ENCODE measurements around the gene TMEM121B.
A peak's percentile ranks its signal among the peaks of the same experiment; 100 is the strongest.

TMEM121B gene

GRCh38 chr22:17137861-17138425 lies 16.8 kb upstream of the TMEM121B start:
- no peak for DNase-seq

GRCh38 chr22:17137170-17137569 lies 16.0 kb upstream of the TMEM121B start:
- no peak for DNase-seq

- no peak for DNase-seq
These were observed 14.1 kb upstream of the TMEM121B start for GRCh38 chr22:17135153-17135760.

- no peak for DNase-seq
These were observed 12.0 kb upstream of the TMEM121B start for GRCh38 chr22:17133137-17133536.

DNA sequence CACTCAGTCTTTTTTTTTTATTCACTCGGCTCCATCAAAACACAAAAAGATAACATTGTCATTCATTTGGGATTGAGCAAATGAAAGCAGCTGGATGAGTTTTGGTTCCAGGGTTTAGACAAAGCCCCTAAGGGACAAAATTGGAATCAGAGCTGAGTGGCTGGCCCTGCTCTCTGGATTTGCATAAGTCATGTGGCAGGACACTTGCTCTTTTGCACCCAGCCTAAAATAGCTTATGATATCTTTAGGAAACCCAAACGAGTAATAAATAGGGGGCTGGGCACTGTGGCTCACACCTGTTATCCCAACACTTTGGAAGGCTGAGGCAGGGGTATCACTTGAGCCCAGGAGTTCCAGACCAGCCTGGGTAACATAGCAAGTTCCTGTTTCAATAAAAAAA lies 11.0 kb upstream of the TMEM121B start:
- DNase-seq, result no peak

- peak in 1 of 4 experiments; percentile 45 for DNase-seq
These were observed 10.5 kb upstream of the TMEM121B start for GRCh38 chr22:17131686-17132085.

- peak in 1 of 4 experiments; percentile 66 for DNase-seq
These were observed 9.0 kb upstream of the TMEM121B start for GRCh38 chr22:17130199-17130598.

GRCh38 chr22:17120711-17121232 lies 388 bp downstream of the TMEM121B start:
- peak in 3 of 4 experiments; percentile 49 to 76 (median 67) for DNase-seq

- peak; percentile 53 to 79 (median 65) for DNase-seq
These were observed 879 bp downstream of the TMEM121B start for GRCh38 chr22:17120281-17120680.

DNA sequence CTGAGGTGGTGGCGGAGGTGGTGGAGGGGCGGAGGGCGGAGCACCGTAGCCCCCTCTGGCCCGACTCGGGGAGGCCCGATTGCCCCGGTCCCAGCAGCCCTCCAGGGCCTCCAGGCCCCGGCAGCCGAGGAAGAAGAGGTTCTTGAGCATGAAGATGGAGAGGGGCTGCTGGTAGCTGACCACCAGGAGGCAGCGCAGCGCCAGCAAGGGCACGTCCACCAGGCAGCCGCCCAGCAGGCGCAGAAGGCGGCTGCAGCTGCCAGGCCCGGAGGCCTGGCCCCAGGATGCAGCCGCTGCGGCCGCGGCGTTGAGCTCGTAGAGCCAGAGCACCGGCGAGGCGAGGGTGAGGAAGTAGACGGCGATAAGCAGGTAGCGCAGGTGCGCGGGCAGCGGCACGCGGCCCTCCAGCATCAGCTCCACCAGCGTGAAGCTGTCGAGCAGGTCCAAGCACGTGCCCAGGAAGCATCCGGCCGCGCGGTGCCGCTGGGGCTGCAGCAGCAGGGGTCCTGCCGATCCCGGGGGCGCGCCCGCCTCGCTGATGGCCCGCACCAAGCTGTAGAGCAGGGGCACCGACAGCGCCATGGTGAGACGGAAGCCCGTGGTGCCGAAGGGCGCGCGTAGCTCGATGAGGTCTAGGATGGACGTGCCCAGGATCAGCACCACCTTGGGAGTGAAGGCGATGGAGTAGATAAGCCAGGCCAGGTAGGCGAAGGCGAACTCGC lies 1.5 kb downstream of the TMEM121B start:
- peak; percentile 76 to 90 (median 83) for DNase-seq

DNA sequence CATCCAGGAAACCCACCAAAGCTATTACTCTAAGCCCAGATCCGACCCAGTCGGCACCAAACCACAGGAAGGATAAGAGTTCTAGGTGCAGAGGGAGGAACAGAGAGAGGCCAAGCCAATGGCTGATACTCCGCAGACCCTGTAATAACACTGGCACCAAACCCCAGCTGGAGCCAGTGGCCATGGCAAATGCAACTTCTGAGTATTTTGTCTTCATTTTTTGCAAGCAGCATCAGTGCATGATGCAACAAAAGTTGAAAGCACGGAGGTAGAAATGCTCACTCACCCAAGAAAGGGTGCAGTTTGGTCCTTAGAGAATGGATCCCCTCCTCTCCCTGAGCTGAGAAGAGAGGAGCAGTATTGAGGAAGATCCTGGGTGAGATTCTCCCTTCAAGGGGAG lies 2.8 kb downstream of the TMEM121B start:
- DNase-seq, result no peak

DNA sequence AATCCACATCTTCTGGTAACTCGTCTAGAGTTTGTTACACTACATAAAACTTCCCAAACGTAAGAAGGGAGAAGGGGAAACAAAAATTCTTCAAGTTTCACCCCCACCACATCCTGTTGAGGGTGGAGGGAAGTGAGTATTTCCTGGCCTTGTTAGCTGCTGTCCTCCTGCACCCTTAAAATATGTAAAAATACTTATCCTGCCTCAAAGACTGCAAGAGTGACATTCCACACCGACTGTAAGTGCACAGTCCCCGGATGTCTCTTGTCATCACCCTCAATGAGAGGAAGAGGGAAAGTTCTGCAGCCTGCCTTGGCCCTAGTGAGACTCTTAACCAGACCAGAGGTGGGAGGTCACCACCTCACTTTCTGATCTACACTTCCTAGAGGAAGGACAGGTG lies 3.3 kb downstream of the TMEM121B start:
- peak; percentile 57 to 80 (median 72) for DNase-seq

DNA sequence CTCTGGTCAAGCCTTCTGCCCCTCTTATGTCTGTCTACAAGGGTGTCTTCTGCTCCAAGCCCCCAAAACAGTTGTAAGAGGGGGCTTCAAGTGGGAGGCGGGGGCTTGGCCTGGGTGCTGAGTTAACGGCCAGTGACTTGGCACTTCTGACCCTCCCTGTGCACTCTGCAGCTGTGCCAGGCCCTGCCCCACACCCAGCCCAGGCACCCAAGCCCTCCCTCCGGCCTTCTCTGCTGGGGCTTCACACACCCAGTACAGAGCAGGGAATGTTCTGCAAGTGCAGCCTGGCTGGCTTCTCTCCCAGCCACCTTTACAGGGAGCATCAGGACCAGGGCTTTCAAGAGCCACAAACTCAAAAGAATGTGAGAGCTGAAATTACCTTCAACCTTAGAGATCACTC lies 3.8 kb downstream of the TMEM121B start:
- no peak for DNase-seq

- peak in 2 of 4 experiments; percentile 38 to 43 for DNase-seq
These were observed 4.4 kb downstream of the TMEM121B start for GRCh38 chr22:17116572-17117330.

DNA sequence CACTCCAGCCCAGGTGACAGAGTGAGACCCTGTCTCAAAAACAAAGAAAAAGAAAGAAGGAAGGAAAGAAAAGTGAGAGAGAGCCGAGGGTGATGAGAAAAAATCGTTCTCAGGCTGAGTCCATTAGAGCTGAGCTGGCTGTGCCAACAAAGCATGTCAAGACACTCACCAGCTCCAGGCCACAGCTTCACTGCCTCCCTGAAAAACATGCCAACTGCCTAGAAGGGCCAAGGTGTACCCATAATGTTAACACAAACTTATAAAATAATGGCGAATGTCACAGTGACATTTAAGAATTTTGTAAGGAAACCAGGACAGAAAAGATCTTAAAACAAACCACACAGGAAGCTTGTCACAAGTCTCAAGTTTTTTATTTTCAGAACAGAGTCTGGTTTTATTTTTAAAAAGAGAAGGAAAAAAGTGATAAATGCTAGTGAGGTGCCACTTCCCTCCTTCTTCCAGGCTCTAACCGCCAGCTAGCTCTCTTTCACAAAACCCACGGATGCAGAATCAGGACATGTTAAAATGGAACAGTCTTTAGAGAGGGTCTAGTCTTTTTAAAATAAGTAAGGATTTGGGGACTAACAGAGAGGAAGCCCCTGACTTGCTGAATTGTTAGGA lies 5.1 kb downstream of the TMEM121B start:
- DNase-seq, result peak in 2 of 4 experiments; percentile 42 to 60

DNA sequence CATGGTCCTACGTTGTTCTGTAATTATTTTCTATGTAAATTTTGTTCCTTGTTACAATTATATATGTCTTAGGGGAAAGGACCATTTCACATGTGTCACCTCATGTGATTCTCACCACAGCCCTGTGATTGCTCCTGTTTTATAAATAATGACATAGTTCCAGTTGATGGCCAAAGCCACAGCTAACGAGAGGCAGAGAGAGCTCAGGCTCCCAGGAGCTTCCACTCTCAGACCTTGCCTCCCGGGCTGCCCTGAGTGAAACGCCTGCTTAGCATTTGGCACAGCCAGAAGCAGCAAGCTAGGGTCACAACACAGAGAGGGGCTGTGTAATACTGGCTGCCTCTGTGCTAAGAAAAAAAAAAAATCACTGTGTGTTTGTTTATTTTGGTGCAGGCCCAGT lies 5.9 kb downstream of the TMEM121B start:
- DNase-seq, result peak in 3 of 4 experiments; percentile 47 to 60 (median 49)

- no peak for DNase-seq
These were observed 6.3 kb downstream of the TMEM121B start for GRCh38 chr22:17114898-17115235.

DNA sequence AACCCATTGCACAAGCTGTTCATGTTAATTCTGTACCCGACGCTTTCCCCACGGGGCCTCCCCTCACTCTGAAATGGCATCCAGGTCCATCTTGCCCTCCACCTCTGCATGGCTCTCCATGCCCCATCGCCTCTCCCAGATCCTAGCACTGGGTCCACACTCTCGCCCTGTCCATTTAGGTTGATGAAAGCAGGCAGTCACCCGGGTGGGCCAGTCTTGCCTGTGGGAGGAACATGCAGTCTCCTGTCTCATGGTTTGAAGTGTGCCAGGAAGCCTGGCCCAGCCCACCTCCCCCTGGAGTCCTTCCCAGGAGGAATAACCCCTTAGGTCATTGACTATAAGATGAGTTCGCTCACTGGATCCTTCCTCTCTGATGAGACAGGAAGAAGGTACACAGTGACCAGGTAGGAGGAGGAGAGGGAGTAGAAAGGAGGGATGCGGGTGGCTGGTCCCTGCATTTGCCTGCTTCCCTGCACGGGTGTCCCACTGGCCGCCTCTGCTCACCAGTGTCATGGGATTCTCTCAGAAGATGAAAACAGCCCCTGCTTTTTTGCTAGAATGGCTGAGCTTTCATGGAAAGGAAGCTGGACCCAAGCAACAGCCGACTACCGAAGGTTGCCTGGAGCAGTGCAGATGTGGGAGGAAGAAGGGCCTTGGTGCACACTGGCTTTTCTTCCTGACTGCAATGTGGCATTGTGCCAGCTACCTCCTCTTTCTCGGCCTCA lies 6.8 kb downstream of the TMEM121B start:
- DNase-seq, result peak in 3 of 4 experiments; percentile 45 to 60 (median 50)

DNA sequence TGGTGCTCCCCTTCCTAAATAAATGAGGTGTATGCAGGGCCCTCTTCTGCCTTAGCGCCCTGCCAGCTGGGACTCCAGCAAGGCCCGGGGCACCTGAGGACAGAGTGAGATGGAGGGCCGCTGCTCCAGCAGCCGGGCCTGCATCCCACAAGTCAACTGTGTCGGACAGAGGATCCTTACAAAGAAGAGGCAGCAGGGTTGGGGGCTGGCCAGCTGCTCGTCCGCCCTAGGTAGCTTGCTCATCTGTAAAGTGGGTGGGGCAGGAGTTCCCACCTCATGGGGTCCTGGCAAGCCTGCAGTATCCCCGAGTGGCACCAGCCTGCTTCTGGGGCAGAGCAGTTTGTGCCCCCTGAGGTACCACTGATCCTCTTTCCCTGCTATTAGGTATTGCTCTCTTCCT lies 7.6 kb downstream of the TMEM121B start:
- no peak for DNase-seq

DNA sequence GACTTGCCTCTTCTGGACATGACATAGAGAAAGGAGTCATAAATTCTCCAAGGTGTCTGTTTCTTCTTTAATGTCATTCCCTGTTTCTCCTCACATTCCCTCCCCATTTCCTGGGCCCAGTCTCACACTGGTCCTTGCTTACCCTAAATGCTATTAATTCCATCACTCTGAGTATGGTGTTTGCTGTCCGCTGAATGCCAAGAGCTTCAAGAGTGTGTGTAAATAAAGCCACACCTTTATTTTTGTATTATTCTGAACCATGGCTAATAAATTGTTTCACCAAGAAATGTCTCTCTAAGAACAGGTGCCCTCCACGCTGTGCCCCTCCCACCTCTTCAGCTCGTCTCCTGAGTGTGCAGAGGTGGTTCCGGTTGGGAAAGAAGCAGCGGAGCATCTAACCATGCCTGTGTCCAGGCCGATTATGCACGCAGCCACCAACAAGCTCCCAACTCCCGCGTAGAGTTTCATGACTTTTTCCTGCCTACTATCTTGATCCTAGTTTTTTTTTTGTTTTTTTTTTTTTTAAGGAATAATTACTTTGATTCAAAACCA lies 8.6 kb downstream of the TMEM121B start:
- no peak for DNase-seq

DNA sequence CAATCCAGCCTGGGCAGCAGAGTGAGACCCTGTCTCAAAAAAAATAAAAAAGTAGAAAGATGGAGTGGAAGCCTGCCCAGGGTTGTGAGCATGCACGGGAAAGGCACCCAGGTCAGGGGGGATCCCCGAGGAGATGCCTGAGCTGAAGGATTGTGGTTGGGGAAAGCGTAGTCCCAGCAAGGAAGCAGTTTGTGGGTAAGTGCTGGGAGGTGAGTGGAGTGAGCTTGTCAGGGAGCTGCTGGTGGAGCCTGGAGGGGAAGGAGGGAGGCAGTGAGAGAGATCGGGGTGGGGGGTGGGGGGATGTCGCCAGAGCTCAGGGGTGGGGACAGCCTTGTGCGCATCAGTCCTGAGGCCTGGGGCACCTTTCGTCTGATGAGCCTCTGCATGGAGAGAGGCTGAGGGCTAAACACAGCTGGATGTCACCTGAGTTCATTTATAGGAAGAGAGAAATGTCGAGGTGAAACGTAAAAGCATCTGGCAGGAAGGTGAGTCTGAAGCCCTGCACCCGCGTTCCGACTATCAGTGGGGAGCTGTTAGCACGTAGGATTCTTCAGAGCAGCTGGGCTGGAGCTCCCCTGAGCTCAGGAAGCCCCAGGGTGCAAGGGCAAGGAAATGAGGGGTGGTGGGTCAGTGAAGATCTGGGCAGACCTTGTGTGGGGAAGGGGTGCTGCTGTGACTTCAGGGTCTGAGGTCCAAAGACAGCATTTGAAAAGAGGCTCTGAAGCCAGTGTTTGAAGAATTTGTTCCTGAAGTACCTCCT lies 10.2 kb downstream of the TMEM121B start:
- no peak for DNase-seq

All from suppressor macrophage (primary cell).